Aorta (tissue), 5 donors: ENCODE measurements around the gene MAD1L1. TPM values are rescaled to one million over a fixed set of nuclear protein-coding genes. Genes with fewer than 3 reads are reported as not detected.
"Not testable (repeated sequence)": the region's sequence is repeated elsewhere in the genome, so short reads cannot be mapped to it uniquely, and the experiment has no call there.

ENCODE experiments used
- ATAC-seq: fragments of 200-7000 bp; cut with Tn5 transposase; one replicate; pipeline ENCODE4 v1.9.1; 2022; ENCODE audit warnings: moderate library complexity; ENCODE audit not compliant: low FRiP score
- DNase-seq, 2 donors: peaks; one replicate each; pipeline ENCODE4 v3.0.0-alpha.2; 2020
- H3K27ac ChIP-seq, 2 donors: one replicate each; pipeline ENCODE4 v1.5.1; 2013; ENCODE audit warnings: low read length in 2 of 2, mild to moderate bottlenecking in 2 of 2, moderate library complexity in 2 of 2, control low read depth in 1 of 2, inconsistent platforms in 1 of 2, low read depth in 1 of 2
- H3K27me3 ChIP-seq, 2 donors: one replicate each; pipeline ENCODE4 v1.6.1; 2013; ENCODE audit warnings: control low read depth in 1 of 2, low read length in 1 of 2, mild to moderate bottlenecking in 1 of 2, moderate library complexity in 1 of 2; ENCODE audit not compliant: insufficient read depth in 2 of 2, control insufficient read depth in 1 of 2
- H3K36me3 ChIP-seq, 2 donors: one replicate each; pipeline ENCODE4 v1.6.1; 2013; ENCODE audit warnings: control low read depth in 1 of 2, low read length in 1 of 2, mild to moderate bottlenecking in 1 of 2; ENCODE audit not compliant: insufficient read depth in 2 of 2, control insufficient read depth in 1 of 2
- H3K4me1 ChIP-seq, 2 donors: one replicate each; pipeline ENCODE4 v1.6.1; 2013; ENCODE audit warnings: low read length in 2 of 2, control low read depth in 1 of 2, mild to moderate bottlenecking in 1 of 2, moderate library complexity in 1 of 2; ENCODE audit not compliant: insufficient read depth in 2 of 2, control insufficient read depth in 1 of 2
- H3K4me3 ChIP-seq, 2 donors: one replicate each; pipeline ENCODE4 v1.5.1; 2013; ENCODE audit warnings: low read length in 2 of 2, control low read depth in 1 of 2, mild to moderate bottlenecking in 1 of 2
- H3K9me3 ChIP-seq: one replicate; pipeline ENCODE4 v1.6.1; 2013; ENCODE audit warnings: mild to moderate bottlenecking, low read length; ENCODE audit not compliant: control insufficient read depth
- WGBS, 2 donors: extraction: QIAGEN DNeasy Blood & Tissue Kit; methylation state at CpG; one replicate each; pipeline ENCODE4 v1.1.7; 2013; 5-methylcytosine and 5-hydroxymethylcytosine counted together
- intact Hi-C, 2 donors: fragments of 100-400 bp; cut with DNase I; formaldehyde crosslinking; loops; one replicate each; pipeline versions ENCODE4 v1.14.2 to v1.15.0; 2022
- polyA plus RNA-seq, 2 donors: library from polyadenylated mRNA; stranded (reverse); fragments of 200-250 nt; gene quantifications; one replicate each; pipeline ENCODE4 v1.2.3, GENCODE V29; 2013
- total RNA-seq, 2 donors: library from RNA; stranded (reverse); fragmentation: NEBNext Ultra II Directional; extraction: Animal tissue kit (Norgen Biotek cat#: 25700); gene quantifications; one replicate each; pipeline ENCODE4 v1.2.1, GENCODE V29; 2021
- donor health status: healthy with polysubstance abuse.
- donor health status: Bipolar disorder and iron deficiency.
- donor health status: DM: no; HTN: no; CAD: no.
- donor health status: DM: no; HTN: no; CAD: no.
- donor health status: DM: yes; HTN: yes; CAD: no.

The MAD1L1 gene
- total and polyA plus RNA-seq, 4 donors, result 14.8 to 35.8 (median 20.2) TPM

DNA sequence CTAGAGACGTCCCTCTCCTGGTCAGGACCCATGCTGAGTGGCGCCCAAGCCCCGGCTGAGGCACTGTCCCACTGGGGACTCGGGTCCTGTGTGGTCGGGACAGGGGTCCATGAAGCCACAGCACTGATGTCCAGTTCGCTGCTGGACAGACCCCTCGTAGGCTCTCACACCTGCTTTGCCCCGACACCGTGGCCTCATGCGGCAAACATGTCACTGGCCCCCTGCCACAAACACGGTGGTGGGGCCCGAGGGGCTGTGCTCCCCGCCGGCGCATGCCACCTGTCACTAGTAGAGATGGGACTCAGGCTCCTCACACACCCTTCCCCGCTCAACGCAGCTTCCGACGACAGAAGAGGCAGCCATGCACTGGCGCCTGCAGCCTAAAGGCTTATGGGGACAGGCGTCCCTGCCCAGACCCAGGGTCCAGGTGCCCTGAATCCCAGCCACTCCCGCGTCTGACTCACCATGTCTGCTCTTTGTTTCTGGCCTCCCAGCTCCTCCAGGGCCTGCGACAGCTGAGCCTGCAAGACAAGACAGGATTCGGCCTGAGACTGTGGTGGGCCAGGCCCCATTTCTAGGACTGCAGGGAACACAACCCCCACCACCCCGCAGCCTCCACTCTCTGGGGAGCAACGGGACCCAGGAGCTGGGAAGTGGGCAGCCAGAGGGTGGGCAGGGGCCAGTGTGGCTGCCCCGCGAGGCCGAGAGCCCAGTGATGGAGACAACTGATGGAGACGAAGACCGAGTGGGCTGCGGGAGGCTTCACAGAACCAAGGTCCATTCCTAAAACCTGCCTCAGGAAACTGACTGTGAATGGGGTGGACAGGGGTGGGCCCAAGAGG is 230.9 kb downstream of the MAD1L1 start:
- no peaks in the 10 kb centered on the region for H3K9me3 ChIP-seq
- H3K27ac ChIP-seq, result no peak overlapping the region
- DNase-seq (peak; percentile 28 to 70), ATAC-seq (no peak)
- no peak overlapping the region for H3K4me3 ChIP-seq
- no peaks in the 10 kb centered on the region for H3K36me3 ChIP-seq
- H3K27me3 ChIP-seq, result no peaks in the 10 kb centered on the region
- WGBS, 2 donors, result 88 to 94% methylated on average over 30 to 33 of the region's 33 CpGs
- no peaks in the 10 kb centered on the region for H3K4me1 ChIP-seq
- intact Hi-C loops, result no loop called here

GRCh38 chr7:2000746-2001321 is 231.9 kb downstream of the MAD1L1 start:
- Histone ChIP-seq H3K27ac (no peak overlapping the region), H3K27me3 (no peaks in the 10 kb centered on the region), H3K36me3 (no peaks in the 10 kb centered on the region), H3K4me3 (no peak overlapping the region), H3K9me3 (no peaks in the 10 kb centered on the region), H3K4me1 (no peaks in the 10 kb centered on the region)
- 95 to 96% methylated on average over 25 of the region's 25 CpGs for WGBS, 2 donors
- intact Hi-C loops, result no loop called here
- ATAC-seq (no peak), DNase-seq (peak; percentile 37 to 71)

GRCh38 chr7:2000153-2000687 is 232.5 kb downstream of the MAD1L1 start:
- ATAC-seq, result no peak
- intact Hi-C loops, result no loop called here

DNA sequence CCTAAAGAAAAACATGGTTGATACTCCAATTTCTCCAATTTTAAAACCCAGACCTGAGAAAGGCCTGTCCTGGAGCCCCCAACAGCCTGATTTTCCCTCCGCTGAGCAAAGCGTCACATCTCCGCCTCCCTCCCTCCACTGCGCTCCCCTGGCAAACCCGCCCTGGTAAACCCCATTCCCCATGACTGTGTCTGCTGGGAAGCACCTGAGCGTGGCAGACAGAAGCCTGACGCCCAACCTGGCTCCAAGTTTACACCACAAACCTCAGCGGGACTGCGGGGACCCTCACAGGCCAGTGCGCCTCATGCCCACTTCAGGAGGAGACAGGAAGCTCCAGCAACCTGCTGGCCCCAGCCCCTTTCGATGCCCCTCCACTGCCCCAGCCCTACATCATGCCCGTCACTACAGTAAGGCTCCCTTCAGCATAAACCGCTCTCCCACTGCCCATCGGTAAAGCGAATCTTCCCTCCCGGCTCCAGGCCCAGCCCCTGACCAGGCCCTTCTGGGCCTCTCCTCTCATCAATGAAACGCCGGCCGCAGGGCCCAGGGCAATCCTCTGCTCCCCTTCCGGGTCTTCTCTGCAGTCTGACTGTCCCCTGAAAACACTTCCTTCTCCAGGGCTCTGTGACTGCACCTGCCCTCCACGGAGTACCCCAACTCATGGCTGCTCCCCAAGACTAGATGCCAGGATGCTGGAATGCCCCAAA is 233.3 kb downstream of the MAD1L1 start:
- WGBS, 2 donors, result 95 to 96% methylated on average over 21 of the region's 21 CpGs
- H3K36me3 ChIP-seq, result no peaks in the 10 kb centered on the region
- intact Hi-C loops, result no loop called here
- no peaks in the 10 kb centered on the region for H3K4me1 ChIP-seq
- ATAC-seq (no peak), DNase-seq (peak in 1 of 2 donors; percentile 26)
- H3K4me3 ChIP-seq, result no peak overlapping the region
- no peaks in the 10 kb centered on the region for H3K27me3 ChIP-seq
- no peaks in the 10 kb centered on the region for H3K9me3 ChIP-seq
- H3K27ac ChIP-seq, result no peak overlapping the region

More at GRCh38 chr7:2000153-2000687, 232.5 kb downstream of the MAD1L1 start:
- Histone ChIP-seq H3K36me3 (no peaks in the 10 kb centered on the region), H3K4me3 (no peak overlapping the region), H3K27ac (no peak overlapping the region), H3K4me1 (no peaks in the 10 kb centered on the region), H3K27me3 (no peaks in the 10 kb centered on the region), H3K9me3 (no peaks in the 10 kb centered on the region)
- peak in 1 of 2 donors; percentile 33 for DNase-seq
- 96 to 97% methylated on average over 27 of the region's 27 CpGs for WGBS, 2 donors

DNA sequence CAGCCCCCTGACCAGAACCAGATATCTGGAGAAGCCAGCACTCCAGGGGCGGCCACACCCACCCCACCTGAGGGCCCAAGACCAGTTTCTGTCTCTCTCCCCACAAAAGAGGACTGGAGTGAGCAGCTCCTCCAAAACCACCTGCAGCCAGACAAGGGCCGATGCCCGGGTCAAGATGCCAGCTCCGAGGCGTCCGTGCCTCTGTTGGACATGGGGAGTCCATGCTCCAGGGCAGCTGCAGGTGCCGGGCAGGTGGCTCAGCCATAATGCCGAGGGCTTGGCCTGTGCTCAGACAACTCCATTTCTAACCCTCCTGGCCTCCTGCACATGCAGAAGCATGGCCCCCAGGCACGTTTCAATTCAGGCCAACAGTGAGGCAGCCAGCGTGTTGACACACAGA is 234.6 kb downstream of the MAD1L1 start:
- ATAC-seq (no peak), DNase-seq (no peak)
- 93 to 95% methylated on average over 10 of the region's 10 CpGs for WGBS, 2 donors
- no peak overlapping the region for H3K4me3 ChIP-seq
- H3K27me3 ChIP-seq, result no peaks in the 10 kb centered on the region
- H3K27ac ChIP-seq, result no peak overlapping the region
- no peaks in the 10 kb centered on the region for H3K9me3 ChIP-seq
- H3K4me1 ChIP-seq, result no peaks in the 10 kb centered on the region
- H3K36me3 ChIP-seq, result no peaks in the 10 kb centered on the region
- intact Hi-C loops, result no loop called here

DNA sequence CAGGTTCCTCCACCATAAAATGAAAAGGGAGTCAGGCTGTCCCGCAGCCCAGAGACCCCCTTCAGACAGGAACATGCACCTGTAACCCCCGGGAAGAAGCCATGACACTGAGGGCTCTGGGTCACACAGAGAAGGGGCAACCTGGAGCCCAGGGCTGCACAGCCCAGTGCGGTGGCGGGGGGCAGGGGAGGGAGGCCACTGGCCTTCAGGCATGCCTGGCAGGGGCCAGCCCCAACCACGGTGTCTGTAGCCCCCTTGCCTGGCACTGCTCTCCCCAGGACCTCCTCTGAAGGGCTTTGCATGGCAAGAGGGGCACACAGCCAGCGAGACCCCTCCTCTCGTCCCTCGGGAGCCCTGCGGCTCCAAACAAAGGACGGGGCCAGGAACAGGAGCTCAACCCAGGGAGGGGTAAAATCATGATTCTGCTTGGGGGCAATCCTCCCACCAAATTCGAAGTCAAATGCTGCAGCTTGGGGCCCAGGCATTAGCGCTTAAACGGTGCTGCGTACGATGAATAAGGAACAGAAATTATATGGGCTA is 235.1 kb downstream of the MAD1L1 start:
- intact Hi-C loops, result no loop called here
- no peaks in the 10 kb centered on the region for H3K4me1 ChIP-seq
- DNase-seq, result no peak
- no peaks in the 10 kb centered on the region for H3K27me3 ChIP-seq
- no peak for ATAC-seq
- H3K9me3 ChIP-seq, result no peaks in the 10 kb centered on the region
- H3K27ac ChIP-seq, result no peak overlapping the region
- 85 to 91% methylated on average over 15 of the region's 15 CpGs for WGBS, 2 donors
- H3K4me3 ChIP-seq, result no peak overlapping the region
- no peaks in the 10 kb centered on the region for H3K36me3 ChIP-seq

GRCh38 chr7:1996816-1997215 is 235.9 kb downstream of the MAD1L1 start:
- intact Hi-C loops, result no loop called here
- Histone ChIP-seq H3K27me3 (no peaks in the 10 kb centered on the region), H3K27ac (no peak overlapping the region), H3K4me3 (no peak overlapping the region), H3K9me3 (no peaks in the 10 kb centered on the region), H3K36me3 (no peaks in the 10 kb centered on the region), H3K4me1 (no peaks in the 10 kb centered on the region)
- ATAC-seq, result no peak
- no peak for DNase-seq
- 97 to 99% methylated on average over 9 of the region's 9 CpGs for WGBS, 2 donors

- intact Hi-C loops, H3K27me3 ChIP-seq, H3K4me1 ChIP-seq, H3K27ac ChIP-seq, DNase-seq, H3K4me3 ChIP-seq, H3K9me3 ChIP-seq, H3K36me3 ChIP-seq, ATAC-seq: not testable (repeated sequence)
- 90 to 94% methylated on average over 21 to 24 of the region's 24 CpGs for WGBS, 2 donors
These were observed 236.8 kb downstream of the MAD1L1 start for GRCh38 chr7:1995911-1996420.
